Upper lobe of left lung (tissue), 4 donors: ENCODE data around the gene NUDT5.

Experiments used
- POLR2A ChIP-seq, 4 donors: fragments of 450-650 bp; IDR thresholded peaks; one replicate each; pipeline ENCODE4 v1.5.1; 2016 to 2017; ENCODE audit warnings: antibody characterized with exemption in 4 of 4, mild to moderate bottlenecking in 2 of 4
- TF ChIP-seq, protein P1 (sequence below), 6 experiments: fragments of 450-650 bp in 4 of 6; fragments of 200-600 bp in 2 of 6; sonication (generic) in 2 of 6; IDR thresholded peaks; one replicate each; pipeline ENCODE4 v1.5.1; 2016 to 2019; ENCODE audit warnings: antibody characterized with exemption in 6 of 6

DNA sequence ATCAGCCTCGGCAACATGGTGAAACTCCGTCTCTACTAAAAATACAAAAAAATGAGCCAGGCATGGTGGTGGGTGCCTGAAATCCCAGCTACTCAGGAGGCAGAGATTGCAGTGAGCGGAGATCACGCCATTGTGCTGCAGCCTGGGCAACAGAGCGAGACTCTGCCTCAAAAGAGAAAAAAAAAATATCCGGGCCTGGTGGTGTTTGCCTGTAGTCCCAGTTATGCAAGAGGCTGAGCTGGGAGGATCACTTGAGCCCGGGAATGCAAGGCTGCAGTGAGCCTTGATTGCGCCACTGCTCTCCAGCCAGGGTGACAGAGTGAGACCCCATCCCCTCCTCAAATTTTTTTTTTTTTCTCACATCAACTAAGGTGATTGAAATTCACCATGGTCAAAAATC, 43.1 kb upstream of the NUDT5 start:
- TF ChIP-seq, protein P1, sequence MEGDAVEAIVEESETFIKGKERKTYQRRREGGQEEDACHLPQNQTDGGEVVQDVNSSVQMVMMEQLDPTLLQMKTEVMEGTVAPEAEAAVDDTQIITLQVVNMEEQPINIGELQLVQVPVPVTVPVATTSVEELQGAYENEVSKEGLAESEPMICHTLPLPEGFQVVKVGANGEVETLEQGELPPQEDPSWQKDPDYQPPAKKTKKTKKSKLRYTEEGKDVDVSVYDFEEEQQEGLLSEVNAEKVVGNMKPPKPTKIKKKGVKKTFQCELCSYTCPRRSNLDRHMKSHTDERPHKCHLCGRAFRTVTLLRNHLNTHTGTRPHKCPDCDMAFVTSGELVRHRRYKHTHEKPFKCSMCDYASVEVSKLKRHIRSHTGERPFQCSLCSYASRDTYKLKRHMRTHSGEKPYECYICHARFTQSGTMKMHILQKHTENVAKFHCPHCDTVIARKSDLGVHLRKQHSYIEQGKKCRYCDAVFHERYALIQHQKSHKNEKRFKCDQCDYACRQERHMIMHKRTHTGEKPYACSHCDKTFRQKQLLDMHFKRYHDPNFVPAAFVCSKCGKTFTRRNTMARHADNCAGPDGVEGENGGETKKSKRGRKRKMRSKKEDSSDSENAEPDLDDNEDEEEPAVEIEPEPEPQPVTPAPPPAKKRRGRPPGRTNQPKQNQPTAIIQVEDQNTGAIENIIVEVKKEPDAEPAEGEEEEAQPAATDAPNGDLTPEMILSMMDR (IDR thresholded peaks at IDR 0.05): no peak
- TF ChIP-seq POLR2A (IDR thresholded peaks at IDR 0.05): no peak
